NCI-H526 treated with DMSO at 0.1 percent for 48 hours (cell line): ENCODE measurements around the gene HIRIP3.
"Not testable (repeated sequence)": the region's sequence is repeated elsewhere in the genome, so short reads cannot be mapped to it uniquely, and the experiment has no call there.

Experiments used
- DNase-seq: peaks from one replicate; lab custom pipeline; 2025; lab: John Stamatoyannopoulos, UW

The HIRIP3 gene

GRCh38 chr16:29959821-29960220, 35.6 kb downstream of the HIRIP3 start:
- DNase-seq = not testable (repeated sequence)

GRCh38 chr16:29959293-29959692, 36.1 kb downstream of the HIRIP3 start:
- no peak for DNase-seq

GRCh38 chr16:29958756-29959155, 36.7 kb downstream of the HIRIP3 start:
- no peak for DNase-seq

GRCh38 chr16:29951625-29952365, 43.6 kb downstream of the HIRIP3 start:
- DNase-seq = no peak

GRCh38 chr16:29950806-29951461, 44.5 kb downstream of the HIRIP3 start:
- no peak for DNase-seq

GRCh38 chr16:29947897-29948296, 47.5 kb downstream of the HIRIP3 start:
- no peak for DNase-seq

- peak; percentile 58 for DNase-seq
These were observed 51.3 kb downstream of the HIRIP3 start for GRCh38 chr16:29943846-29944799.
